Measurements from ENCODE around the gene ZDHHC13. TPM values are rescaled to one million over a fixed set of nuclear protein-coding genes. Genes with fewer than 3 reads are reported as not detected.
A peak's percentile ranks its signal among the peaks of the same experiment; 100 is the strongest.

Gene ZDHHC13, protein sequence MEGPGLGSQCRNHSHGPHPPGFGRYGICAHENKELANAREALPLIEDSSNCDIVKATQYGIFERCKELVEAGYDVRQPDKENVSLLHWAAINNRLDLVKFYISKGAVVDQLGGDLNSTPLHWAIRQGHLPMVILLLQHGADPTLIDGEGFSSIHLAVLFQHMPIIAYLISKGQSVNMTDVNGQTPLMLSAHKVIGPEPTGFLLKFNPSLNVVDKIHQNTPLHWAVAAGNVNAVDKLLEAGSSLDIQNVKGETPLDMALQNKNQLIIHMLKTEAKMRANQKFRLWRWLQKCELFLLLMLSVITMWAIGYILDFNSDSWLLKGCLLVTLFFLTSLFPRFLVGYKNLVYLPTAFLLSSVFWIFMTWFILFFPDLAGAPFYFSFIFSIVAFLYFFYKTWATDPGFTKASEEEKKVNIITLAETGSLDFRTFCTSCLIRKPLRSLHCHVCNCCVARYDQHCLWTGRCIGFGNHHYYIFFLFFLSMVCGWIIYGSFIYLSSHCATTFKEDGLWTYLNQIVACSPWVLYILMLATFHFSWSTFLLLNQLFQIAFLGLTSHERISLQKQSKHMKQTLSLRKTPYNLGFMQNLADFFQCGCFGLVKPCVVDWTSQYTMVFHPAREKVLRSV
- total RNA-seq (10 to 100 TPM in 3 of 9 donors, 1 to 10 TPM in 6; 6.0 to 12.7 (median 8.9) TPM), polyA plus RNA-seq (10 to 100 TPM in 1 of 2 donors, 1 to 10 TPM in 1; 4.0 to 13.0 TPM)
- long read RNA-seq, donor 1, transcript ZDHHC13-202 (17 exons, 2,445 nt): major isoform, 9 of 16 reads
- long read RNA-seq, donor 1, transcript ZDHHC13-201 (16 exons, 2,283 nt): minor isoform, 5 of 16 reads
- long read RNA-seq, donor 1, partial matches to known transcripts: 1 of 16 reads
- long read RNA-seq, donor 1, other reads (novel, unspliced or antisense): 1 of 16 reads
- long read RNA-seq, donor 2, transcript ZDHHC13-202 (17 exons, 2,445 nt): major isoform, 15 of 37 reads
- long read RNA-seq, donor 2, transcript ZDHHC13-201 (16 exons, 2,283 nt): minor isoform, 14 of 37 reads
- long read RNA-seq, donor 2, partial matches to known transcripts: 1 of 37 reads
- long read RNA-seq, donor 2, other reads (novel, unspliced or antisense): 7 of 37 reads
- long read RNA-seq, donor 3, transcript ZDHHC13-201 (16 exons, 2,283 nt): major isoform, 5 of 11 reads
- long read RNA-seq, donor 3, transcript ZDHHC13-202 (17 exons, 2,445 nt): major isoform, 5 of 11 reads
- long read RNA-seq, donor 3, partial matches to known transcripts: 0 of 11 reads
- long read RNA-seq, donor 3, other reads (novel, unspliced or antisense): 1 of 11 reads

GRCh38 chr11:19116971-19117759, at the start of gene ZDHHC13:
TSS of gene ZDHHC13 (plus strand) at chr11:19117168. CDS start at chr11:19117250, 82 bp downstream.
- Histone ChIP-seq H3K27ac (peak within 1 kb of the TSS in 8 of 12 donors; percentile 12 to 62 (median 51)), H3K9me3 (no peaks in the 10 kb centered on the region), H3K27me3 (no peaks in the 10 kb centered on the region), H3K36me3 (no peaks in the 10 kb centered on the region), H3K4me1 (peaks cover 0 to 20% (median 6%) of the 10 kb centered on the region in 12 donors), H3K4me3 (peak within 1 kb of the TSS; percentile 64 to 94 (median 80))
- WGBS, 4 donors: 1 to 2% (median 1%) methylated on average over 41 to 61 of the region's 61 CpGs
- ATAC-seq (peak; percentile 98 to 100 (median 99)), DNase-seq (peak; percentile 93 to 96 (median 94))
- intact Hi-C loops (cut with DNase I): loop anchor here in 1 of 10 donors (10.0 kb wide), 1 partner anchor 128 kb away; the partner anchor contains the start of gene E2F8
- TF ChIP-seq, protein P1, sequence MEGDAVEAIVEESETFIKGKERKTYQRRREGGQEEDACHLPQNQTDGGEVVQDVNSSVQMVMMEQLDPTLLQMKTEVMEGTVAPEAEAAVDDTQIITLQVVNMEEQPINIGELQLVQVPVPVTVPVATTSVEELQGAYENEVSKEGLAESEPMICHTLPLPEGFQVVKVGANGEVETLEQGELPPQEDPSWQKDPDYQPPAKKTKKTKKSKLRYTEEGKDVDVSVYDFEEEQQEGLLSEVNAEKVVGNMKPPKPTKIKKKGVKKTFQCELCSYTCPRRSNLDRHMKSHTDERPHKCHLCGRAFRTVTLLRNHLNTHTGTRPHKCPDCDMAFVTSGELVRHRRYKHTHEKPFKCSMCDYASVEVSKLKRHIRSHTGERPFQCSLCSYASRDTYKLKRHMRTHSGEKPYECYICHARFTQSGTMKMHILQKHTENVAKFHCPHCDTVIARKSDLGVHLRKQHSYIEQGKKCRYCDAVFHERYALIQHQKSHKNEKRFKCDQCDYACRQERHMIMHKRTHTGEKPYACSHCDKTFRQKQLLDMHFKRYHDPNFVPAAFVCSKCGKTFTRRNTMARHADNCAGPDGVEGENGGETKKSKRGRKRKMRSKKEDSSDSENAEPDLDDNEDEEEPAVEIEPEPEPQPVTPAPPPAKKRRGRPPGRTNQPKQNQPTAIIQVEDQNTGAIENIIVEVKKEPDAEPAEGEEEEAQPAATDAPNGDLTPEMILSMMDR (IDR thresholded peaks at IDR 0.05): peak in 8 of 12 donors; percentile 17 to 48 (median 32)
- TF ChIP-seq POLR2A (IDR thresholded peaks at IDR 0.05): peak in 1 of 2 donors; percentile 52

- Histone ChIP-seq H3K36me3 (no peaks in the 10 kb centered on the region), H3K27me3 (peaks cover 0 to 23% (median 0%) of the 10 kb centered on the region in 9 donors), H3K4me3 (peak overlapping the region in 4 of 12 donors; percentile 11 to 25 (median 16)), H3K9me3 (peaks cover 0 to 16% (median 0%) of the 10 kb centered on the region in 12 donors), H3K27ac (no peak overlapping the region), H3K4me1 (peaks cover 0 to 4% (median 0%) of the 10 kb centered on the region in 12 donors)
- WGBS, 4 donors: 3 to 5% (median 4%) methylated on average over 11 of the region's 11 CpGs
- DNase-seq: peak; percentile 43 to 73 (median 61)
- intact Hi-C loops (cut with DNase I): loop anchor here in 9 of 10 donors (1.0 to 10.0 kb wide), 12 partner anchors 36 to 486 kb away; partner anchors contain the start of gene E2F8 (in 1 of the 9)
- TF ChIP-seq POLR2A (IDR thresholded peaks at IDR 0.05): no peak
- TF ChIP-seq, protein P1 (IDR thresholded peaks at IDR 0.05): peak; percentile 81 to 96 (median 90)
- ATAC-seq: peak; percentile 85 to 96 (median 92)
Observed at GRCh38 chr11:19071255-19071654, 45.7 kb upstream of the ZDHHC13 start.

GRCh38 chr11:19072464-19072863, 44.5 kb upstream of the ZDHHC13 start:
- 78 to 92% (median 90%) methylated on average over 5 of the region's 5 CpGs for WGBS, 4 donors
- Histone ChIP-seq H3K36me3 (no peaks in the 10 kb centered on the region), H3K9me3 (peaks cover 0 to 16% (median 0%) of the 10 kb centered on the region in 12 donors), H3K27me3 (peaks cover 0 to 12% (median 0%) of the 10 kb centered on the region in 9 donors), H3K4me3 (no peak overlapping the region), H3K4me1 (peaks cover 0 to 4% (median 0%) of the 10 kb centered on the region in 12 donors), H3K27ac (no peak overlapping the region)
- ATAC-seq: no peak
- TF ChIP-seq, protein P1 (IDR thresholded peaks at IDR 0.05): no peak
- TF ChIP-seq POLR2A (IDR thresholded peaks at IDR 0.05): no peak
- intact Hi-C loops (cut with DNase I): loop anchor here (2.0 to 10.0 kb wide), 11 partner anchors 35 to 485 kb away; partner anchors contain the start of gene E2F8 (in 1 of the 10)
- DNase-seq: no peak
